Measurements from ENCODE around the gene ZNF638. TPM values are rescaled to one million over a fixed set of nuclear protein-coding genes. Genes with fewer than 3 reads are reported as not detected.
A peak's percentile ranks its signal among the peaks of the same experiment; 100 is the strongest.

ZNF638 gene
- total RNA-seq, 1 experiment from 2014 or later, result 80.8 TPM

GRCh38 chr2:71380665-71381064 is 49.1 kb downstream of the ZNF638 start:
- Histone ChIP-seq H3K36me3 (ENCODE audit: control insufficient read depth, insufficient read depth, low read length) (peaks cover 38% of the 10 kb centered on the region), H3K27ac (ENCODE audit: low read length) (no peak overlapping the region), H3K4me3 (ENCODE audit: low read depth in 2 of 2, low read length in 2 of 2) (no peak overlapping the region), H3K4me1 (ENCODE audit: control insufficient read depth, insufficient read depth, low read length) (no peaks in the 10 kb centered on the region; the same call in 1 of the 2 replicates), H3K27me3 (ENCODE audit: control insufficient read depth, insufficient read depth, low read length) (no peaks in the 10 kb centered on the region), H3K9me3 (ENCODE audit: control insufficient read depth, insufficient read depth, low read depth, low read length) (no peaks in the 10 kb centered on the region)
- POLR2A ChIA-PET, result no interaction called here
- ATAC-seq, result no peak
- DNase-seq (ENCODE audit: low read depth, low spot score), result no peak
- TF ChIP-seq TCF7L2 (IDR thresholded peaks at IDR 0.05; ENCODE audit: low read depth, low read length), result no peak
- no peak for TF ChIP-seq SIN3A (IDR thresholded peaks at IDR 0.05; ENCODE audit: borderline replicate concordance, insufficient read depth, low read depth, low read length)
- no peak for TF ChIP-seq CTCF (IDR thresholded peaks at IDR 0.05)
- TF ChIP-seq POLR2AphosphoS5 (IDR thresholded peaks at IDR 0.05; ENCODE audit: low read depth, low read length), result no peak
- TF ChIP-seq REST (IDR thresholded peaks at IDR 0.05; ENCODE audit: insufficient read depth in 1 of 2, low read depth in 2 of 2, low read length in 1 of 2), result no peak
- no TSS peak for BruUV-seq (replicated peaks)
- CTCF ChIA-PET, result no interaction called here
- intact Hi-C loops (cut with micrococcal nuclease; ENCODE audit: unreplicated experiment) (no loop called here), in situ Hi-C loops (cut with HindIII; ENCODE audit: low pct_unique_long_range_greater_than_20kb, low sequenced_read_pairs) (no loop called here)

GRCh38 chr2:71385012-71385411 is 53.4 kb downstream of the ZNF638 start:
- Histone ChIP-seq H3K27me3 (ENCODE audit: control insufficient read depth, insufficient read depth, low read length) (no peaks in the 10 kb centered on the region), H3K4me3 (ENCODE audit: low read depth in 2 of 2, low read length in 2 of 2) (no peak overlapping the region), H3K36me3 (ENCODE audit: control insufficient read depth, insufficient read depth, low read length) (peaks cover 51% of the 10 kb centered on the region), H3K4me1 (ENCODE audit: control insufficient read depth, insufficient read depth, low read length) (no peaks in the 10 kb centered on the region), H3K9me3 (ENCODE audit: control insufficient read depth, insufficient read depth, low read depth, low read length) (no peaks in the 10 kb centered on the region), H3K27ac (ENCODE audit: low read length) (no peak overlapping the region)
- no peak for TF ChIP-seq TCF7L2 (IDR thresholded peaks at IDR 0.05; ENCODE audit: low read depth, low read length)
- TF ChIP-seq POLR2AphosphoS5 (IDR thresholded peaks at IDR 0.05; ENCODE audit: low read depth, low read length), result no peak
- TF ChIP-seq SIN3A (IDR thresholded peaks at IDR 0.05; ENCODE audit: borderline replicate concordance, insufficient read depth, low read depth, low read length), result no peak
- no peak for TF ChIP-seq REST (IDR thresholded peaks at IDR 0.05; ENCODE audit: insufficient read depth in 1 of 2, low read depth in 2 of 2, low read length in 1 of 2)
- TF ChIP-seq CTCF (IDR thresholded peaks at IDR 0.05), result no peak
- TSS peak; percentile 25 for BruUV-seq (replicated peaks)
- ChIA-PET CTCF (no interaction called here), POLR2A (no interaction called here)
- in situ Hi-C loops (cut with HindIII; ENCODE audit: low pct_unique_long_range_greater_than_20kb, low sequenced_read_pairs), result no loop called here
- intact Hi-C loops (cut with micrococcal nuclease; ENCODE audit: unreplicated experiment), result no loop called here
- ATAC-seq, result no peak
- DNase-seq (ENCODE audit: low read depth, low spot score), result peak; percentile 12

All from Panc1 (cell line).